K562 (cell line): ENCODE data around the gene MEX3C. TPM values are rescaled to one million over a fixed set of nuclear protein-coding genes. Genes with fewer than 3 reads are reported as not detected.

Experiments
- BRD4 ChIP-seq: fragments of 200-600 bp; sonication (generic); IDR thresholded peaks from 2 replicates; pipeline ENCODE4 v1.6.1; 2017; ENCODE audit warnings: inconsistent platforms
- CHD7 ChIP-seq: fragments of 200-600 bp; sonication (generic); IDR thresholded peaks from one replicate; pipeline ENCODE4 v1.6.1; 2012; ENCODE audit warnings: mild to moderate bottlenecking, low read depth, low read length, inconsistent platforms
- COPS2 ChIP-seq: fragments of 450-650 bp; conservative IDR thresholded peaks from 2 replicates; pipeline ENCODE4 v1.6.1; 2016; ENCODE audit warnings: mild to moderate bottlenecking, moderate library complexity
- DPF2 ChIP-seq: fragments of 450-650 bp; IDR thresholded peaks from 2 replicates; pipeline ENCODE4 v1.6.1; 2016
- HNRNPK ChIP-seq: fragments of 200-400 bp; formaldehyde crosslinking; IDR thresholded peaks from one replicate; pipeline ENCODE4 v1.6.1; 2018; ENCODE audit warnings: mild to moderate bottlenecking, low read depth, low read length; ENCODE audit not compliant: poor library complexity, severe bottlenecking
- MAFG ChIP-seq: fragments of 450-650 bp; conservative IDR thresholded peaks from 2 replicates; pipeline ENCODE4 v1.6.1; 2016; ENCODE audit warnings: missing genetic modification characterization, missing compliant biosample characterization
- MTA3 ChIP-seq: fragments of 450-650 bp; formaldehyde crosslinking; IDR thresholded peaks from 2 replicates; pipeline ENCODE4 v1.6.1; 2017; ENCODE audit warnings: mild to moderate bottlenecking, borderline replicate concordance
- RCOR1 ChIP-seq, 2 experiments: IDR thresholded peaks; 2 replicates each; pipeline ENCODE4 v1.6.1; 2012; ENCODE audit warnings: low read depth in 2 of 2, low read length in 2 of 2, borderline replicate concordance in 1 of 2, improper control_type of control experiment in 1 of 2
- U2AF2 ChIP-seq: fragments of 200-400 bp; formaldehyde crosslinking; optimal IDR thresholded peaks from 2 replicates; pipeline ENCODE3; 2017; ENCODE audit warnings: low read depth, mild to moderate bottlenecking, low read length
- ZNF239 ChIP-seq: fragments of 250-450 bp; sonication (Bioruptor Pico); IDR thresholded peaks from 2 replicates; pipeline ENCODE4 v1.4.0; 2020; ENCODE audit warnings: mild to moderate bottlenecking
- polyA plus RNA-seq, 8 experiments: library from polyadenylated mRNA; depleted of rRNA in 4 of 8; stranded (reverse) in 5 of 8; unstranded in 3 of 8; fragments of >200 nt; fragmentation: Nextera tagmentation in 2 of 8; fragmentation: Illumina TruSeq in 1 of 8; extraction: Ambion mirVana in 2 of 8; extraction: Trizol in 1 of 8; gene quantifications; 2 replicates each; pipeline versions ENCODE4 v1.2.1 to v1.2.3, GENCODE V29; 2011 to 2014; ENCODE audit warnings: inconsistent platforms in 1 of 8, missing spikeins in 1 of 8
- total RNA-seq, 7 experiments: library from RNA; depleted of rRNA in 6 of 7; stranded (reverse); fragments of >200 nt in 6 of 7; fragmentation: Illumina TruSeq in 2 of 7; extraction: Trizol in 2 of 7; gene quantifications; 2 replicates each; pipeline versions ENCODE4 v1.2.1 to v1.2.3, GENCODE V29; 2011 to 2021; ENCODE audit warnings: low replicate concordance in 1 of 7
- TF ChIP-seq, protein P1 (sequence below): fragments of 150-350 bp; conservative IDR thresholded peaks from 2 replicates; pipeline ENCODE4 v1.6.1; 2014; ENCODE audit warnings: low read length

MEX3C gene
- total and polyA plus RNA-seq, 9 of the 15 experiments (the other 6 are each of a cell fraction or from before 2014, with no cell fraction given): 2.4 to 14.2 (median 10.6) TPM

- TF ChIP-seq CHD7: no peak
- 0 out of 2 replicates have a peak, but pooled peaks have one; percentile 41 for TF ChIP-seq DPF2
- TF ChIP-seq, protein P1, sequence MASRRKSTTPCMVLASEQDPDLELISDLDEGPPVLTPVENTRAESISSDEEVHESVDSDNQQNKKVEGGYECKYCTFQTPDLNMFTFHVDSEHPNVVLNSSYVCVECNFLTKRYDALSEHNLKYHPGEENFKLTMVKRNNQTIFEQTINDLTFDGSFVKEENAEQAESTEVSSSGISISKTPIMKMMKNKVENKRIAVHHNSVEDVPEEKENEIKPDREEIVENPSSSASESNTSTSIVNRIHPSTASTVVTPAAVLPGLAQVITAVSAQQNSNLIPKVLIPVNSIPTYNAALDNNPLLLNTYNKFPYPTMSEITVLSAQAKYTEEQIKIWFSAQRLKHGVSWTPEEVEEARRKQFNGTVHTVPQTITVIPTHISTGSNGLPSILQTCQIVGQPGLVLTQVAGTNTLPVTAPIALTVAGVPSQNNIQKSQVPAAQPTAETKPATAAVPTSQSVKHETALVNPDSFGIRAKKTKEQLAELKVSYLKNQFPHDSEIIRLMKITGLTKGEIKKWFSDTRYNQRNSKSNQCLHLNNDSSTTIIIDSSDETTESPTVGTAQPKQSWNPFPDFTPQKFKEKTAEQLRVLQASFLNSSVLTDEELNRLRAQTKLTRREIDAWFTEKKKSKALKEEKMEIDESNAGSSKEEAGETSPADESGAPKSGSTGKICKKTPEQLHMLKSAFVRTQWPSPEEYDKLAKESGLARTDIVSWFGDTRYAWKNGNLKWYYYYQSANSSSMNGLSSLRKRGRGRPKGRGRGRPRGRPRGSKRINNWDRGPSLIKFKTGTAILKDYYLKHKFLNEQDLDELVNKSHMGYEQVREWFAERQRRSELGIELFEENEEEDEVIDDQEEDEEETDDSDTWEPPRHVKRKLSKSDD: no peak
- no peak for TF ChIP-seq MAFG (tag)
- TF ChIP-seq MTA3: peak; percentile 67; the same call in 1 of the 2 replicates
- no peak for TF ChIP-seq HNRNPK
- no peak for TF ChIP-seq U2AF2
- no peak for TF ChIP-seq COPS2
- no peak for TF ChIP-seq ZNF239 (CRISPR knock-in tag)
- no peak for TF ChIP-seq BRD4
- no peak for TF ChIP-seq RCOR1 (IDR thresholded peaks at IDR 0.05; ENCODE audit: borderline replicate concordance in 1 of 2, low read depth in 2 of 2, low read length in 2 of 2)
Observed at GRCh38 chr18:51197661-51198424, at the start of gene MEX3C (continued).
